IPS DF 6.9 (cell line): ENCODE measurements around the gene POLR2L.

ENCODE experiments used
- DNase-seq: peaks from one replicate; pipeline ENCODE4 v3.0.0-alpha.2; 2013; ENCODE audit warnings: low read depth, low spot score
- H3K27ac ChIP-seq: one replicate; pipeline ENCODE4 v1.5.1; 2013; ENCODE audit warnings: low read length, control low read depth
- H3K27me3 ChIP-seq: 2 replicates; pipeline ENCODE4 v1.6.1; 2013; ENCODE audit warnings: mild to moderate bottlenecking, low read length; ENCODE audit not compliant: control insufficient read depth, insufficient read depth
- H3K36me3 ChIP-seq: 2 replicates; pipeline ENCODE4 v1.6.1; 2013; ENCODE audit warnings: low read length; ENCODE audit not compliant: control insufficient read depth, insufficient read depth
- H3K4me1 ChIP-seq: 2 replicates; pipeline ENCODE4 v1.6.1; 2013; ENCODE audit warnings: low read length; ENCODE audit not compliant: control insufficient read depth, insufficient read depth
- H3K4me3 ChIP-seq: 2 replicates; pipeline ENCODE4 v1.5.1; 2013; ENCODE audit warnings: mild to moderate bottlenecking, low read length
- H3K9me3 ChIP-seq: 2 replicates; pipeline ENCODE4 v1.6.1; 2013; ENCODE audit warnings: low read length, inconsistent platforms; ENCODE audit not compliant: control insufficient read depth, insufficient read depth
- WGBS: extraction: QIAGEN DNeasy Blood & Tissue Kit; methylation state at CpG from one replicate; pipeline ENCODE4 v1.1.7; 2013; ENCODE audit warnings: mixed read lengths, missing lambda C conversion rate; ENCODE audit not compliant: insufficient read length, insufficient coverage; 5-methylcytosine and 5-hydroxymethylcytosine counted together

The POLR2L gene

GRCh38 chr11:791658-792534 is 50.4 kb downstream of the POLR2L start:
- Histone ChIP-seq H3K9me3 (no peaks in the 10 kb centered on the region), H3K27ac (no peak overlapping the region), H3K36me3 (peaks cover 6% of the 10 kb centered on the region; the same call in 1 of the 2 replicates), H3K27me3 (no peaks in the 10 kb centered on the region), H3K4me1 (peaks cover 9% of the 10 kb centered on the region), H3K4me3 (no peak overlapping the region)
- WGBS, result no CpG with 5 or more reads among the region's 49 CpGs
- DNase-seq, result no peak

GRCh38 chr11:790721-791564 is 51.4 kb downstream of the POLR2L start:
- peaks cover 6% of the 10 kb centered on the region; the same call in 1 of the 2 replicates for H3K36me3 ChIP-seq
- peaks cover 3% of the 10 kb centered on the region for H3K4me1 ChIP-seq
- no peak overlapping the region for H3K4me3 ChIP-seq
- H3K27me3 ChIP-seq, result no peaks in the 10 kb centered on the region
- WGBS, result no CpG with 5 or more reads among the region's 18 CpGs
- DNase-seq, result no peak
- no peaks in the 10 kb centered on the region for H3K9me3 ChIP-seq
- no peak overlapping the region for H3K27ac ChIP-seq

- H3K4me1 ChIP-seq, result peaks cover 2% of the 10 kb centered on the region; the same call in 1 of the 2 replicates
- H3K9me3 ChIP-seq, result no peaks in the 10 kb centered on the region
- no peak for DNase-seq
- no peak within 1 kb of the TSS for H3K4me3 ChIP-seq
- H3K27ac ChIP-seq, result no peak within 1 kb of the TSS
- no peaks in the 10 kb centered on the region for H3K27me3 ChIP-seq
- H3K36me3 ChIP-seq, result peaks cover 6% of the 10 kb centered on the region; the same call in 1 of the 2 replicates
- WGBS, result no CpG with 5 or more reads among the region's 44 CpGs
These were observed 52.4 kb downstream of the POLR2L start, which contains the start of gene CEND1 for GRCh38 chr11:789943-790342. CEND1 (minus strand) TSS chr11:790090; CDS start chr11:788576, 1,514 bp downstream.
